ENCODE results near the gene KCNK13.

GRCh38 chr14:90159688-90160087, 97.9 kb downstream of the KCNK13 start:
- no peak for TF ChIP-seq CTCF (optimal IDR thresholded peaks at IDR 0.05 in 1 of 3, IDR thresholded peaks at IDR 0.05 in 1 of 3, conservative IDR thresholded peaks at IDR 0.05 in 1 of 3; ENCODE audit: extremely low read depth in 1 of 3, insufficient read depth in 2 of 3, low read length in 3 of 3)
- no peak for TF ChIP-seq EZH2 (IDR thresholded peaks at IDR 0.05; ENCODE audit: low read length)
